LNCAP (cell line): ENCODE measurements around the gene NEU4.

Source experiments
- TF ChIP-seq, protein P1 (sequence below): fragments of 450-650 bp; IDR thresholded peaks from 2 replicates; pipeline ENCODE4 v1.5.1; 2017; ENCODE audit warnings: mild to moderate bottlenecking

NEU4 gene, protein sequence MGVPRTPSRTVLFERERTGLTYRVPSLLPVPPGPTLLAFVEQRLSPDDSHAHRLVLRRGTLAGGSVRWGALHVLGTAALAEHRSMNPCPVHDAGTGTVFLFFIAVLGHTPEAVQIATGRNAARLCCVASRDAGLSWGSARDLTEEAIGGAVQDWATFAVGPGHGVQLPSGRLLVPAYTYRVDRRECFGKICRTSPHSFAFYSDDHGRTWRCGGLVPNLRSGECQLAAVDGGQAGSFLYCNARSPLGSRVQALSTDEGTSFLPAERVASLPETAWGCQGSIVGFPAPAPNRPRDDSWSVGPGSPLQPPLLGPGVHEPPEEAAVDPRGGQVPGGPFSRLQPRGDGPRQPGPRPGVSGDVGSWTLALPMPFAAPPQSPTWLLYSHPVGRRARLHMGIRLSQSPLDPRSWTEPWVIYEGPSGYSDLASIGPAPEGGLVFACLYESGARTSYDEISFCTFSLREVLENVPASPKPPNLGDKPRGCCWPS

DNA sequence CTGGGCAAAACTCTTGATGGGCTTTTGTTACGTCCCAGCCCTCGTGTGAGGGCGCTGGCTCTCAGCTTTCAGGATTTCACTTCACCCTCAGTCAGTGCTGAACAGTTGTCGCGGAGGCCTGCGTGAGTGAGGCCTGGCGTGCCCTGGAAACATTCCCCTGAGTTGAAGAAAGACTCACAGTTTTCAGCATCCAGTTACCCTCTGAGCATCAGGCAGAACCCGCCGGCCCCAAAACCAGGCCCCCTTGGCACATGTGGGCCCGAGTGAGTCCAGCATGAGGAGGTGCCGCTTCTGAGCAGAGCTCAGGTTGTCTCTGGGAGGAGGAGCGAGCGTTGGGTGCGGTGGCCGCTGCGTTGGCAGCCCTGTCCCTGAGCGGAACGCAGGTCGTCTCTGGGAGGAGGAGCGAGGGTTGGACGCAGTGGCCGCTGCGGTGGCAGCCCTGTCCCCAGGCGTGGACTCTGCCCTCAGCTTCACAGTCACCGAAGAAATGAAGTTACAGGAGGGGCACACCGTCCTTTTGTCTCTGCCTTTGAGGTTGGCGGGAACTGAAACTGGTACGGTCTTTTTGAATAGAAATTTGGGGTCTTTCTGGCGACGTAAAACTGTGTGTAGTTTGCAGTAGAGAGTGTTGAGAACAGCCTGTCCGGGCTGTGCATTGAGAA lies at the start of gene NEU4:
Gene NEU4, plus strand, starts transcription at position 473 of the 662 bp plus-strand sequence. CDS start 5,292 bp downstream, outside the sequence.
- TF ChIP-seq, protein P1, sequence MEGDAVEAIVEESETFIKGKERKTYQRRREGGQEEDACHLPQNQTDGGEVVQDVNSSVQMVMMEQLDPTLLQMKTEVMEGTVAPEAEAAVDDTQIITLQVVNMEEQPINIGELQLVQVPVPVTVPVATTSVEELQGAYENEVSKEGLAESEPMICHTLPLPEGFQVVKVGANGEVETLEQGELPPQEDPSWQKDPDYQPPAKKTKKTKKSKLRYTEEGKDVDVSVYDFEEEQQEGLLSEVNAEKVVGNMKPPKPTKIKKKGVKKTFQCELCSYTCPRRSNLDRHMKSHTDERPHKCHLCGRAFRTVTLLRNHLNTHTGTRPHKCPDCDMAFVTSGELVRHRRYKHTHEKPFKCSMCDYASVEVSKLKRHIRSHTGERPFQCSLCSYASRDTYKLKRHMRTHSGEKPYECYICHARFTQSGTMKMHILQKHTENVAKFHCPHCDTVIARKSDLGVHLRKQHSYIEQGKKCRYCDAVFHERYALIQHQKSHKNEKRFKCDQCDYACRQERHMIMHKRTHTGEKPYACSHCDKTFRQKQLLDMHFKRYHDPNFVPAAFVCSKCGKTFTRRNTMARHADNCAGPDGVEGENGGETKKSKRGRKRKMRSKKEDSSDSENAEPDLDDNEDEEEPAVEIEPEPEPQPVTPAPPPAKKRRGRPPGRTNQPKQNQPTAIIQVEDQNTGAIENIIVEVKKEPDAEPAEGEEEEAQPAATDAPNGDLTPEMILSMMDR: no peak

DNA sequence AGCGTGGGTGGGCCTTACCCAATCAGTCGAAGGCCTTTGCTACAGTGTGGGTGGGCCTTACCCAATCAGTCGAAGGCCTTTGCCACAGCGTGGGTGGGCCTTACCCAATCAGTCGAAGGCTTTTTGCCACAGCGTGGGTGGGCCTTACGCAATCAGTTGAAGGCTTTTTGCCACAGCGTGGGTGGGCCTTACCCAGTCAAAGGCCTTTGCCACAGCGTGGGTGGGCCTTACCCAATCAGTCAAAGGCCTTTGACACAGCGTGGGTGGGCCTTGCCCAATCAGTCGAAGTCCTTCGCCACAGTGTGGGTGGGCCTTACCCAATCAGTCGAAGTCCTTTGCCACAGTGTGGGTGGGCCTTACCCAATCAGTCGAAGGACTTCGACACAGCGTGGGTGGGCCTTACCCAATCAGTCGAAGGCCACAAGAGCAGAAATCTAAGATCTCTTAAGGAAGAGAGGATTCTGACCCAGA lies 48.7 kb upstream of the NEU4 start:
- TF ChIP-seq, protein P1: no peak

DNA sequence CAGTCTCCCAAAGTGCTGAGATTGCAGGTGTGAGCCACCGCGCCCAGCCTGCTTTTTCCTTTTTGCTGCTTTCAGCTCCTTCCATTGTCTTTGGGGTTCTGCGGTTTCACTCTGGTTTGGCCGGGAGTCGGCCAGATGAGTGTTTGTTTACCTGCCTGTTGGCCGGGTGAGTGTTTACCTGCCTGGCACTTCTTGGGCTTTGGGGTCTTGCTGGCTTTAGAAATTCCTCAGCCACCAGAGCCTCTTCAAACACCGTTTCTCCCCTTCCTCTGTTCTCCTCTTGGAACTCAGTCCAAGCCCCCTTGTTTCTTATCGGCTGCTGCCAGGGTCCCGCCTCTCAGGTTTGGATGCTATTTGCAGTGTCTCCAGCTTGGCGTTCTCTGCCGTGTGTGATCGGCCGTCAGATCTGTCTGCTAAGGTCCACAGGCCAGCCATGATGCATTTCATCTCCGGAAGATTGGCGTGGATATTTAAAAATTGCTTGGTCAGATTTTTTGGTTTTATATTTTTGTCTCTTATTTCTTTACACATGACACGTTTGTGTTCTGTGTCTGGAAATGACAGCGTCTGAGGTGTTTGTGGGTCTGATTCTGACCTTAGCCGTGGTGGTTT lies 46.6 kb upstream of the NEU4 start:
- TF ChIP-seq, protein P1: no peak

DNA sequence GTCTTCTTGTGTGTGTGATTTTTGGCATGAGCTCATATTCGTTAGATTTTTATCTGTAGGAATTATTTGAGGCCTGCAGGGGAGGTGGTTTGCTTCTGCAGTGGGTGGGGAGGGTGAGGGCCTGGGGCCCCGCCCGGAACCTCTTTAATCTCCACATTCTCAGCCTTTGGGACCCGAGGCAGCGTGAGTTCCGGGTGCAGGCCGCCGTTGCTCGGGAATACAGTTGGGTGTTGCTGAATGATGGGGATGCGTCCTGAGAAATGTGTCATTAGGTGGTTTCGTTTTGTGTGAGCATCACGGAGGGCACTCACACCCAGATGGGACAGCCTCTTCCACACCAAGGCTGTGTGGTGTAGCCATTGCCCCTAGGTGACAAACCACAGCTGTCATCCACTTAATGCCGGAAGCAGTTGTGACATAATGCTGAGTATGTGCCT lies 46.0 kb upstream of the NEU4 start:
- TF ChIP-seq, protein P1: no peak

DNA sequence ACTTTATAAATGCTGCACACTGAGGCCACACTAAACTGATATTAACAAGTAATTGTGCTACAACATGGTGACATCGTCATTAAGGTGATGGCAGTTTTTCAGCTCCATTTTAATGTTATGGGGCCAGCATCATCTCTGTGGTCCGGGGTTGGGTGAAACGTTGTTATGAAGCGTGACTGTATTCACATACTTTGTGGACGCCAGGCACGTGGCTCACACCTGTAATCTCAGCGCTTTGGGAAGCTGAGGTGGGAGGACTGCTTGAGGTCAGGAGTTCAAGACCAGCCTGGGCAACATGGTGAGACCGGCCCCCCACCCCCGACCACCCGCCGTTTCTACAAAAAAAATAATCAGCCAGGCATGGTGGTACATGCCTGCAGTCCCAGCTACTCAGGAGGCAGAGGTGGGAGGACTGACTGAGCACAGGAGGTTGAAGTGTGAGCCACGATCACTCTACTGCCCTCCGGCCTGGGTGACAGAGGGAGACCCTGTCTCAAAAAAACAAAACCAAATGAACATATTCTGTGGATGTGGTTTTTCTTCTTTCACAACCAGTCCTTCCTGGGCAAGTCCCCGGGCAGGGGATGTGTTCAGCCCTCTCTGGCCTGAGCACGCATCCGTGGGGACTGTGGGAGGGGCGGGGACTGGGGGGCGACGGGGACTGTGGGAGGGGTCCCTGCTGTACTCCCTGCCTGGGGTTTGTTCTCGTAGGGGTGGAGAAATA lies 45.3 kb upstream of the NEU4 start:
- TF ChIP-seq, protein P1: no peak

DNA sequence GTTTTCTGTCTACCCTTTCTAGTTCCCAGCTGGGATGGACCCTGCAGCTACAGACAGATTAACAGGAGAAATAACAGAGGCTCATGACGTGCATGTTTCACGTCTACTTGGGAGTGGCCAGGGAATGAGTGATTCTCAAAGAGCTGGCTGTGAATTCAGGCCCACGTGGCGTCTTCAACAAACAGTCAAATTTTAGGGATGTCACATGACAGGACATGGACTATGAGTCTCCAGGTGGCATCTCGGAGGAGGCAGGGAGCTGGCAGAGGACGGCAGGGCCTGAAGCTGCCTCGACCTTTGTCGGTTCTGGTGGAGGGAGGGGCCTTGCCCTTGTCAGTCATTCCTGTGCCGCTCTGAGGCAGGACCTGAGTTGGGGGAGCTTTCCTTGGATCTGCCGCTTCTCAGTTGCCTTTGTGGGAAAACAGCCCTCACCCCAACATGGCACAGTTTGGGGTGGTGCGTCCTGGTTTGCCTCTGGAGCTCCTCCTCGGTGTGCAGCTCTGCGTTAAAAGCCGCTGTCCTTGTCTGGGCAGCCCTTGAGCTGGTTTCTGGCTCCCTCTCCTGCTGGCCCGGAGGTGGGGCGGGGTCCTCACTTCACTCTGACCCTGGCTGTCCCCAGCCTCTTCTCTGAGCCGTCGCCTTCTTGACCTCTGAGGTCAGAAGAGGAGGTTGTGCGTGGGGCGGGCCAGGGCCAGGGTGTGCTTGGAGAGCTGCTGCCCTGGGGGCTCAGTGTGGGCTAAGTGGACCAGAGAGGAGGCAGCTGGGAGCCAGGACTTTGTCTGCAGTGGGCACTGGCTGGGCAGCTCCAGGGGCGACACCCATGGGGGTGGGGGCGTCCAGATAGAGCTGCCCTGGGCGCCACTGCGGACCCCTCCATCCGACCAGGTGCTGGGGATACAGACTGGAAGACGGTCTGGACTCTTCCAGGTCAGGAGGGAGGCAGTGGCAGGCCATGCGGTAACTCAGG lies 44.4 kb upstream of the NEU4 start:
- TF ChIP-seq, protein P1: no peak
